ENCODE measurements around the gene ETS1.

ETS1 gene

GRCh38 chr11:128457874-128458273 lies 129.5 kb downstream of the ETS1 start:
- DNase-seq, result no peak
- no peak overlapping the region for H3K4me3 ChIP-seq (ENCODE audit: low read depth, low read length)
- no peak for TF ChIP-seq CTCF (IDR thresholded peaks at IDR 0.05; ENCODE audit: low read depth, low read length)
- H3K27ac ChIP-seq, result no peak overlapping the region
- no peaks in the 10 kb centered on the region for H3K27me3 ChIP-seq (ENCODE audit: insufficient read depth, low read depth, severe bottlenecking)
- H3K9me3 ChIP-seq (ENCODE audit: severe bottlenecking), result no peaks in the 10 kb centered on the region
- H3K36me3 ChIP-seq, result peaks cover 5% of the 10 kb centered on the region

DNA sequence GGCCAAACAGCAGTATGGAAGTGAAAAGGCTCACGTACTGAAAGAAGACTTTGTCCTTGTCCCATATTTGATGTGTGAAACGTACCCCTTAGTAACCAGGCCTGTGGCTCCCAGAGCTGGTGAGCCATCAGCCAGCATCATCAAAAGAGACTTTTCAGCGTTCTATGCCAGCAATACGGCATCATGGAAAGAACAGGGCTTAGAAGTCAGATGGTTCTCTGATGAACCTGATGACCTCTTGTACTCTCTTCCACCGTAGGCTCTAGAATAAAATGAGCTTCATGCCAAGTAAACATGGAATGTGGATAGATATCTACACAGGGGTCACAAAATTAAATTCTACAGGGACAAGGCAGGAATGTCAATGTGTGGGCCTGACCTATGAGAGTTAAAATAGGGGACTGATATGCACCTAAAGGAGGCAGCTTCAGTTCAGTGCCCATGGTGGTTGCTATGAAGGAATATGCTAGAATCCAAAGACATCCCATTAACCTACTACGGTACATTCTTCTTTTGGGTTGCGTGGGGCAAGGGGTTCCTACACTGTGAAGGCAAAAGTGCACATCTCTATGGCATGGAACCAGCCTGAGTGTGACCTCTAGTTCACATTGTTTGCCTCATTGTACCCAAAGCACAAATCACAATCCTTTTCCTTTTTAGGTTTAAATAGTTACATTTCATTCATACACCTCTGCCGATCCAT lies 130.6 kb downstream of the ETS1 start:
- Histone ChIP-seq H3K4me3 (ENCODE audit: low read depth, low read length) (no peak overlapping the region), H3K27ac (no peak overlapping the region), H3K27me3 (ENCODE audit: insufficient read depth, low read depth, severe bottlenecking) (no peaks in the 10 kb centered on the region), H3K9me3 (ENCODE audit: severe bottlenecking) (no peaks in the 10 kb centered on the region), H3K36me3 (no peaks in the 10 kb centered on the region; the same call in 1 of the 2 replicates)
- no peak for TF ChIP-seq CTCF (IDR thresholded peaks at IDR 0.05; ENCODE audit: low read depth, low read length)
- no peak for DNase-seq

GRCh38 chr11:128455766-128456165 lies 131.6 kb downstream of the ETS1 start:
- Histone ChIP-seq H3K4me3 (ENCODE audit: low read depth, low read length) (no peak overlapping the region), H3K36me3 (no peaks in the 10 kb centered on the region; the same call in 1 of the 2 replicates), H3K27me3 (ENCODE audit: insufficient read depth, low read depth, severe bottlenecking) (no peaks in the 10 kb centered on the region), H3K9me3 (ENCODE audit: severe bottlenecking) (no peaks in the 10 kb centered on the region), H3K27ac (no peak overlapping the region)
- no peak for TF ChIP-seq CTCF (IDR thresholded peaks at IDR 0.05; ENCODE audit: low read depth, low read length)
- DNase-seq, result no peak

DNA sequence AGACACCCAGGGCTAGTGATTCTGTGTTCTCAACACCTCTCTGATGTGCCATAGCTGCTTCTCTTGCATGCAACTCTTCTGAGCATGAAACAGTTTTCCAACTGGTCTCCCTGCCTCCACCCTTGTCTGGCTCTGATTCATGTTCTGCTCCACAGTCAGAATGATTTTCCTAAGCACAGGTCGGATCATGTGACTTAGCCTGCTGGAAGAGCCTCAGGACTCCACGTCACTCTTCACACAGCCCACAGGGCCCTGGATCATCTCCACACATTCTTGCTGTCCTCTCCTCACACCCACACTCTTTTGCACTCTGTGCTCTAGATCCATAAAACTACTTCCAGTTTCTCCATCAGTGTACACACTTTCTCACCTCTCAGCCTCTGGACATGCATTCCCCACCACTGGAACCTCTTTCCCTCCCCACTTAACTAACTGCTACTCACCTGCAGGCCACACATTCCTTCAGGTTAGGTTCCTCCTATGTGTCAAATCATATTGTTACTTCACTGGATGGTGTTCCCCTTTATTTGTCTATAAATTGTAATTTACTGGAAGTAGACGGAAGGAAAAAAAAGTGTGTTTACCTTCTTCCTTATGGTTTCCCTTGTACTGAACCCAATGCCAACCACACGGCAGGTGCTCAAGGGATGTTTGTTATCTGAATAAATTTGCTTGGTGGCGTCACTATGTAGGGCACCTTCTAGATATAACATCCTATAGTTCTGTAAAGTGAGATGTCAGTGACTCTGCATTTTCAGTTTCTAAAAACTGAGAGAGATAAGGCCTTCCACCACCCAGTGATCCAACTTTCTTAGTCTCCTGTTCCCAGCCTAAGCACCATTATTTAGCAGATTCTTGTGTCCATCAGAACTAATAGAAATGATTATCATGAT lies 133.7 kb downstream of the ETS1 start:
- H3K27me3 ChIP-seq (ENCODE audit: insufficient read depth, low read depth, severe bottlenecking), result no peaks in the 10 kb centered on the region
- no peaks in the 10 kb centered on the region; the same call in 1 of the 2 replicates for H3K36me3 ChIP-seq
- TF ChIP-seq CTCF (IDR thresholded peaks at IDR 0.05; ENCODE audit: low read depth, low read length), result no peak
- DNase-seq, result no peak
- H3K9me3 ChIP-seq (ENCODE audit: severe bottlenecking), result no peaks in the 10 kb centered on the region
- H3K4me3 ChIP-seq (ENCODE audit: low read depth, low read length), result no peak overlapping the region
- H3K27ac ChIP-seq, result no peak overlapping the region

DNA sequence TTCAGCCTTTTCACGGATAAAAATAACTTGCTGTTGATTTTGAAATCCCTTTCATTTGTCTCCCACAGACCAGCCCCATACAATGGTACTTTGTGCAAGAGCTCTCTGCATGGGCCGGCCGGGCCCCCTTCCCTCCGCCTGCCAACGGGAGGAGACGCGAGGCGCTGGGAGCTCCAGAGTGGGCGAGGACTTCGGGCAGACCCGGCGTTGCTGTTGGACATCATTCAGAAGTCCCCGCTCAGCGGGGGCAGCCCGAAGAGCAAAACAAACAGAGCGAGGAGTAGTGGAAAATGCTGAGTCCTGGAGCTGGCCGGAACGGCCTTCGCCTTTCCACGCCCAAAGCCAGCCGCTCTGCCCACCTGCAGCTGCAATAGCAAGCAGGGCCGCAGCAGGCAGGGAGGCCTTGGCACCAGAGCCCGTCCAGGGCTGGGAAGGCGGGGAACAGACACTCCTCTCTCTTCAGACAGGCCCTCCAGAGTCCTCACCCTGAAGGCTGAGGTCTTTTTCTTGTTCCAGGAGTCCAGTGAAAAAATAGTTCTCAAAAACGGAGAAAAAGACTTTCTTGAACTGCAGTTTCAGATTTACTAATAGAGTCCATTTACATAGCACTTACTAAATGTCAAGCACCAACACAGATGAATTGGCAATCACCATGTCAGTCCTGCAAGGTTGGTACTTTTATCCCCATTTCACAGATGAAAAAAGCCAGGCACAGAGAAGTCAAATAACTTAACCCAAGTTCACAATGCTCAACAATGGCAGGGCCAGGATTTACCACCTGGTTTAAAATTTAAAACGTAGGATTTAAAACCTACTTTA lies 135.5 kb downstream of the ETS1 start:
- Histone ChIP-seq H3K9me3 (ENCODE audit: severe bottlenecking) (no peaks in the 10 kb centered on the region), H3K27ac (no peak overlapping the region), H3K4me3 (ENCODE audit: low read depth, low read length) (no peak overlapping the region), H3K36me3 (no peaks in the 10 kb centered on the region), H3K27me3 (ENCODE audit: insufficient read depth, low read depth, severe bottlenecking) (no peaks in the 10 kb centered on the region)
- no peak for DNase-seq
- TF ChIP-seq CTCF (IDR thresholded peaks at IDR 0.05; ENCODE audit: low read depth, low read length), result no peak

Measured in WERI-Rb-1 (cell line).